ENCODE results near the gene LYVE1.

Gene LYVE1

GRCh38 chr11:10522921-10523320 is 45.5 kb downstream of the LYVE1 start:
- Mint-ChIP-seq H3K36me3 (ENCODE audit: insufficient read depth) (peaks cover 23% of the 10 kb centered on the region), H3K4me1 (peaks cover 7% of the 10 kb centered on the region), H3K4me3 (no peak overlapping the region), H3K27me3 (no peaks in the 10 kb centered on the region), H3K9me3 (no peaks in the 10 kb centered on the region), H3K27ac (ENCODE audit: low read depth) (no peak overlapping the region)
- ATAC-seq (replicated peaks; ENCODE audit: extremely low read depth, poor library complexity, severe bottlenecking) (no peak), DNase-seq (ENCODE audit: low spot score in 2 of 2) (no peak)

GRCh38 chr11:10522276-10522675 is 46.2 kb downstream of the LYVE1 start:
- Mint-ChIP-seq H3K9me3 (no peaks in the 10 kb centered on the region), H3K27ac (ENCODE audit: low read depth) (no peak overlapping the region), H3K4me1 (peaks cover 5% of the 10 kb centered on the region), H3K27me3 (no peaks in the 10 kb centered on the region), H3K36me3 (ENCODE audit: insufficient read depth) (peaks cover 19% of the 10 kb centered on the region), H3K4me3 (no peak overlapping the region)
- DNase-seq (ENCODE audit: low spot score in 2 of 2) (no peak), ATAC-seq (replicated peaks; ENCODE audit: extremely low read depth, poor library complexity, severe bottlenecking) (no peak)

GRCh38 chr11:10520562-10520961 is 47.9 kb downstream of the LYVE1 start:
- no peak overlapping the region for H3K27ac Mint-ChIP-seq (ENCODE audit: low read depth)
- no peaks in the 10 kb centered on the region for H3K4me1 Mint-ChIP-seq
- H3K4me3 Mint-ChIP-seq, result no peak overlapping the region
- DNase-seq (ENCODE audit: low spot score in 2 of 2) (no peak), ATAC-seq (replicated peaks; ENCODE audit: extremely low read depth, poor library complexity, severe bottlenecking) (no peak)
- no peaks in the 10 kb centered on the region for H3K9me3 Mint-ChIP-seq
- H3K36me3 Mint-ChIP-seq (ENCODE audit: insufficient read depth), result peaks cover 19% of the 10 kb centered on the region
- no peaks in the 10 kb centered on the region for H3K27me3 Mint-ChIP-seq

DNA sequence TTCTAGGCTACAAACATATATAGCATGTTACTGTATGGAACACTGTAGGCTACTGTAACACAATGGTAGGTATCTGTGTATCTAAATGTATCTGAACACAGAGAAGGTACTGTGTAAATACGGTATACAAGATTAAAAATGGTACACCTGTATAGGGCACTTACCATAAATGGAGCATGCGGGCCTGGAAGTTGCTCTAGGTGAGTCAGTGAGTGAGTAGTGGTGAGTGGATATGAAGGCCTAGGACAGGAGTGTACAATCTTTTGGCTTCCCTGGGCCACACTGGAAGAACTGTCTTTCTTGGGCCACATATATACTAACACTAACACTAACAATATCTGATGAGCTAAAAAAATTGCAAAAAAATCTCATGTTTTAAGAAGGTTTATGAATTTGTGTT is 48.8 kb downstream of the LYVE1 start:
- DNase-seq (ENCODE audit: low spot score in 2 of 2) (no peak), ATAC-seq (replicated peaks; ENCODE audit: extremely low read depth, poor library complexity, severe bottlenecking) (no peak)
- Mint-ChIP-seq H3K27me3 (no peaks in the 10 kb centered on the region), H3K4me3 (no peak overlapping the region), H3K4me1 (no peaks in the 10 kb centered on the region), H3K36me3 (ENCODE audit: insufficient read depth) (peaks cover 16% of the 10 kb centered on the region), H3K27ac (ENCODE audit: low read depth) (no peak overlapping the region), H3K9me3 (no peaks in the 10 kb centered on the region)

DNA sequence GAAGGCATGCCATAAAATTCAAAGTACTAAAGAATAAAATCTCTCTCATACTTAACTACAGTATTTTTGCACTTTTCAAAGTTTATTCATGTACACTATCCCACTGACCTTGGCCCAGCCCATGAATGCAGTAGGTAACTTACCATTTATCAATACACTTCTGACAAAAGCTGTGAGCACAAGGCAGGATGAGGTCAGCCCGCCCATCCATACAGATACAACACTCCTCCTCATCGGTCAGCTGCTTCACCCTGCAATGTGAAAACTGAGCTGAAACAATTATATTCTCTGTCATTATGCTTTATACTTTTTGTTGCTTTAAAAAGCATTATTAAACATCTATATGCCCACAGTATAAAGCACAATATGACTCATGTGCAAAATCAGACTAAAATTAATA is 49.6 kb downstream of the LYVE1 start:
- Mint-ChIP-seq H3K4me1 (no peaks in the 10 kb centered on the region), H3K27me3 (no peaks in the 10 kb centered on the region), H3K4me3 (no peak overlapping the region), H3K9me3 (no peaks in the 10 kb centered on the region), H3K36me3 (ENCODE audit: insufficient read depth) (peaks cover 16% of the 10 kb centered on the region), H3K27ac (ENCODE audit: low read depth) (no peak overlapping the region)
- no peak for DNase-seq (ENCODE audit: low spot score in 2 of 2)
- ATAC-seq (replicated peaks; ENCODE audit: extremely low read depth, poor library complexity, severe bottlenecking), result no peak

GRCh38 chr11:10518123-10518522 is 50.3 kb downstream of the LYVE1 start:
- no peaks in the 10 kb centered on the region for H3K9me3 Mint-ChIP-seq
- no peak for DNase-seq (ENCODE audit: low spot score in 2 of 2)
- H3K4me1 Mint-ChIP-seq, result no peaks in the 10 kb centered on the region
- peaks cover 12% of the 10 kb centered on the region for H3K36me3 Mint-ChIP-seq (ENCODE audit: insufficient read depth)
- no peaks in the 10 kb centered on the region for H3K27me3 Mint-ChIP-seq
- no peak overlapping the region for H3K27ac Mint-ChIP-seq (ENCODE audit: low read depth)
- no peak for ATAC-seq (replicated peaks; ENCODE audit: extremely low read depth, poor library complexity, severe bottlenecking)
- no peak overlapping the region for H3K4me3 Mint-ChIP-seq

DNA sequence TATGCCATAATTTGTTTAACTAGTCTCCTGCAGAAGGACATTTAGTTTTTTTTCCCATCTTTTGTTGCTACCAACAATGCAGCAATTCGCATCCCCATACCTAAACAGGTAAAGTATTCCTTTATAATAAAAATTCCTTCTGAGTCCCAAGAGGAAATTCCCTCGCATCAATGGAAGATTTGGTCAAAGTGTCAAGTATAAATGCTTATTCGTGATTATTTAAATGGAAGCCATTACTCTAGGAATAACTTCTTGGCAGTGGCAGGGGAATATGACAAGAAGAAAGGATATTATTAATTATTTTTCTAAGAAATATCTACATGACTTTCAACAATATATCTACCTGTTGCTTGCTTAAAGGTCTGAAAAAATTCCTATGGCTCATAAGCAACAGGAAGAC is 53.0 kb downstream of the LYVE1 start:
- Mint-ChIP-seq H3K27ac (ENCODE audit: low read depth) (no peak overlapping the region), H3K4me3 (no peak overlapping the region)

GRCh38 chr11:10514709-10515108 is 53.8 kb downstream of the LYVE1 start:
- Mint-ChIP-seq H3K4me3 (no peak overlapping the region), H3K4me1 (no peaks in the 10 kb centered on the region), H3K27ac (ENCODE audit: low read depth) (no peak overlapping the region), H3K9me3 (no peaks in the 10 kb centered on the region), H3K27me3 (no peaks in the 10 kb centered on the region), H3K36me3 (ENCODE audit: insufficient read depth) (peaks cover 7% of the 10 kb centered on the region)
- DNase-seq (ENCODE audit: low spot score in 2 of 2) (no peak), ATAC-seq (replicated peaks; ENCODE audit: extremely low read depth, poor library complexity, severe bottlenecking) (no peak)

More for the DNA sequence above, 53.0 kb downstream of the LYVE1 start:
- ATAC-seq (replicated peaks; ENCODE audit: extremely low read depth, poor library complexity, severe bottlenecking) (no peak), DNase-seq (ENCODE audit: low spot score in 2 of 2) (no peak)
- Mint-ChIP-seq H3K9me3 (no peaks in the 10 kb centered on the region), H3K4me1 (no peaks in the 10 kb centered on the region), H3K36me3 (ENCODE audit: insufficient read depth) (peaks cover 8% of the 10 kb centered on the region), H3K27me3 (no peaks in the 10 kb centered on the region)

DNA sequence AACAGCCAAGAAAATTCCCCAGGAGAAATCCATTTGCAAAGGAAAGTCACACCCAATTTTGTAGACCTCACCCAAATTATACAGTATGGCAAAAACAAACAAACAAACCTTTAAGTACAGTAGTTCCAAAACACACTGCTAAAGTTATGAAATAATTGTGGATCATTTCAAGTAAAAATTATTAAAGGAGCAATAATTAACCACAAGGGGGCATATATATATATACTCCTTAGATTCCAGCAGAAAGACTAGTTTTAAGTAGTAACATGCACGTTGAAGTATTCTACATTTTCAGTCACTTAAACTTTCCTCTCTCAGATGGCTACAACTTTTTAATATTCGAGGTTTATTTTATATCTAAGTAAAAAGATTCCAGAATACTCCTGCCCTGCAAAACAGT is 54.3 kb downstream of the LYVE1 start:
- DNase-seq (ENCODE audit: low spot score in 2 of 2), result no peak
- H3K27ac Mint-ChIP-seq (ENCODE audit: low read depth), result no peak overlapping the region
- no peak for ATAC-seq (replicated peaks; ENCODE audit: extremely low read depth, poor library complexity, severe bottlenecking)
- H3K4me1 Mint-ChIP-seq, result no peaks in the 10 kb centered on the region
- H3K27me3 Mint-ChIP-seq, result no peaks in the 10 kb centered on the region
- H3K36me3 Mint-ChIP-seq (ENCODE audit: insufficient read depth), result peaks cover 5% of the 10 kb centered on the region
- H3K4me3 Mint-ChIP-seq, result no peak overlapping the region
- H3K9me3 Mint-ChIP-seq, result no peaks in the 10 kb centered on the region

DNA sequence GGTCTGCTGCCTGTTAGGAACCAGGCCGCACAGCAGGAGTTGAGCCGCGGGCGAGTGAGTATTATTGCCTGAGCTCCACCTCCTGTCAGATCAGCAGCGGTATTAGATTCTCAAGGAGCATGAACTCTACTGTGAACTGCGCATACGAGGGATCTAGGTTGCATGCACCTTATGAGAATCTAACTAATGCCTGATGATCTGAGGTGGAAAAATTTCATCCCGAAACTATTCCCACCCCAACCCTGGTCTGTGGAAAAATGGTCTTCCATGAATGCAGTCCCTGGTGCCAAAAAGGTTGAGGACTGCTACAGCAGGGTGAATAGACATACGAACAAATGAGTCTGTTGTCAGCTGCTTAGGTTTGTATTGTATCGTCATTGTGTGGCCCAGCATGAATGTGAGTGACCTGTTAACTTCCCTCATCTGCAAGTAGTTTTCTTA is 57.3 kb downstream of the LYVE1 start:
- Mint-ChIP-seq H3K4me3 (no peak overlapping the region), H3K27me3 (no peaks in the 10 kb centered on the region), H3K27ac (ENCODE audit: low read depth) (no peak overlapping the region), H3K36me3 (ENCODE audit: insufficient read depth) (peaks cover 8% of the 10 kb centered on the region), H3K9me3 (no peaks in the 10 kb centered on the region), H3K4me1 (no peaks in the 10 kb centered on the region)
- ATAC-seq (replicated peaks; ENCODE audit: extremely low read depth, poor library complexity, severe bottlenecking), result no peak
- no peak for DNase-seq (ENCODE audit: low spot score in 2 of 2)
